NT2/D1 (cell line): Measurements from ENCODE around the gene RTBDN.

Experiments used
- SUZ12 ChIP-seq: IDR thresholded peaks from 2 replicates; pipeline ENCODE4 v1.6.1; 2011; ENCODE audit not compliant: insufficient read length, insufficient read depth; ENCODE audit errors: extremely low read depth
- ZNF274 ChIP-seq: IDR thresholded peaks from 2 replicates; pipeline ENCODE4 v1.6.1; 2011; ENCODE audit warnings: mild to moderate bottlenecking, low read depth, low read length

DNA sequence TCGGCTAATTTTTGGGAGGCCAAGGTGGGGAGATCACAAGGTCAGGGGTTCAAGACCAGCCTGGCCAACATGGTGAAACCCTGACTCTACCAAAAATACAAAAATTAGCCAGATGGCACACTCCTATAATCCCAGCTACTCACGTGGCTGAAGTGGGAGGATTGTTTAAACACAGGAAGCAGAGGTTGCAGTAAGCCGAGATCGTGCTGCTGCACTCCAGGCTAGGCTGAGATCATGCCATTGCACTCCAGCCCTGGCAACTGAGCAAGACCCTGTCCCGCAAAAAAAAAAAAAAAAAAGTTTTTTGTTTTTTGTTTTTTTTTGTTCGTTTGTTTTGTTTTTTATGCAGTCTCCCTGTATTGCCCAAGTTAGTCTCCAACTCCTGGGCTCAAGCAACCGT lies 25.2 kb upstream of the RTBDN start:
- no peak for TF ChIP-seq SUZ12
- TF ChIP-seq ZNF274: no peak
